ENCODE data around the gene GSDME.

Gene GSDME

GRCh38 chr7:24730018-24730369 is 27.3 kb downstream of the GSDME start:
- no peaks in the 10 kb centered on the region for H3K36me3 Mint-ChIP-seq (ENCODE audit: low read depth)
- no peak for TF ChIP-seq CTCF (IDR thresholded peaks at IDR 0.05; ENCODE audit: unreplicated experiment in 3 of 3)
- H3K9me3 Mint-ChIP-seq, result peaks cover 4% of the 10 kb centered on the region
- H3K4me1 Mint-ChIP-seq, result peaks cover 21% of the 10 kb centered on the region
- H3K27ac Mint-ChIP-seq, result peak overlapping the region in 1 of 3 experiments; percentile 57
- no peak overlapping the region for H3K4me3 Mint-ChIP-seq
- H3K27me3 Mint-ChIP-seq (ENCODE audit: low read depth), result no peaks in the 10 kb centered on the region

GRCh38 chr7:24729365-24730017 is 27.8 kb downstream of the GSDME start:
- Mint-ChIP-seq H3K27me3 (ENCODE audit: low read depth) (no peaks in the 10 kb centered on the region), H3K27ac (peak overlapping the region in 2 of 3 experiments; percentile 42 to 57), H3K9me3 (no peaks in the 10 kb centered on the region), H3K36me3 (ENCODE audit: low read depth) (no peaks in the 10 kb centered on the region), H3K4me3 (no peak overlapping the region), H3K4me1 (peaks cover 21% of the 10 kb centered on the region)
- TF ChIP-seq CTCF (IDR thresholded peaks at IDR 0.05; ENCODE audit: unreplicated experiment in 3 of 3), result no peak

- Mint-ChIP-seq H3K27me3 (ENCODE audit: low read depth) (no peaks in the 10 kb centered on the region), H3K4me1 (peaks cover 21% of the 10 kb centered on the region), H3K9me3 (no peaks in the 10 kb centered on the region), H3K4me3 (no peak overlapping the region), H3K27ac (peak overlapping the region in 2 of 3 experiments; percentile 42 to 57), H3K36me3 (ENCODE audit: low read depth) (no peaks in the 10 kb centered on the region)
- TF ChIP-seq CTCF (IDR thresholded peaks at IDR 0.05; ENCODE audit: unreplicated experiment in 3 of 3), result no peak
These were observed 28.5 kb downstream of the GSDME start for GRCh38 chr7:24728503-24729364.

- Mint-ChIP-seq H3K4me1 (peaks cover 21% of the 10 kb centered on the region), H3K36me3 (ENCODE audit: low read depth) (no peaks in the 10 kb centered on the region), H3K4me3 (no peak overlapping the region), H3K27me3 (ENCODE audit: low read depth) (no peaks in the 10 kb centered on the region), H3K27ac (peak overlapping the region in 1 of 3 experiments; percentile 57), H3K9me3 (no peaks in the 10 kb centered on the region)
- TF ChIP-seq CTCF (IDR thresholded peaks at IDR 0.05; ENCODE audit: unreplicated experiment in 3 of 3), result no peak
These were observed 29.2 kb downstream of the GSDME start for GRCh38 chr7:24728121-24728500.

GRCh38 chr7:24727154-24728120 is 29.8 kb downstream of the GSDME start:
- Mint-ChIP-seq H3K4me3 (no peak overlapping the region), H3K27me3 (ENCODE audit: low read depth) (no peaks in the 10 kb centered on the region), H3K9me3 (no peaks in the 10 kb centered on the region), H3K4me1 (peaks cover 21% of the 10 kb centered on the region), H3K27ac (no peak overlapping the region), H3K36me3 (ENCODE audit: low read depth) (no peaks in the 10 kb centered on the region)
- no peak for TF ChIP-seq CTCF (IDR thresholded peaks at IDR 0.05; ENCODE audit: unreplicated experiment in 3 of 3)
